Keratinocyte (primary cell): ENCODE data around the gene EXOSC1. TPM values are rescaled to one million over a fixed set of nuclear protein-coding genes. Genes with fewer than 3 reads are reported as not detected.

ENCODE experiments used
- DNase-seq: peaks from one replicate; pipeline ENCODE4 v3.0.0-alpha.2; 2011; ENCODE audit warnings: low read depth, missing footprints, low spot score
- FAIRE-seq: peaks from 2 replicates; lab custom pipeline; 2011; peaks lifted over from hg19 to GRCh38; lab: Jason Lieb, UNC
- H2AFZ ChIP-seq: 2 replicates; pipeline ENCODE4 v1.6.0; 2012; ENCODE audit warnings: low read length, control low read depth, inconsistent platforms; ENCODE audit not compliant: control insufficient read depth
- H3K27ac ChIP-seq: 2 replicates; pipeline ENCODE4 v1.5.1; 2011; ENCODE audit warnings: low read length; ENCODE audit not compliant: control insufficient read depth, insufficient read depth
- H3K27me3 ChIP-seq: 3 replicates; pipeline ENCODE4 v1.6.0; 2011; ENCODE audit warnings: low read length; ENCODE audit not compliant: control insufficient read depth, insufficient read depth; ENCODE audit errors: extremely low read depth
- H3K36me3 ChIP-seq, 2 experiments: 2 replicates in 1 of 2; 3 replicates in 1 of 2; pipeline ENCODE4 v1.5.1; 2011; ENCODE audit warnings: low read length in 2 of 2, mild to moderate bottlenecking in 1 of 2; ENCODE audit not compliant: control insufficient read depth in 2 of 2, insufficient read depth in 2 of 2; ENCODE audit errors: extremely low read depth in 1 of 2
- H3K4me1 ChIP-seq: 3 replicates; pipeline ENCODE4 v1.5.1; 2011; ENCODE audit warnings: low read length; ENCODE audit not compliant: control insufficient read depth, insufficient read depth; ENCODE audit errors: extremely low read depth
- H3K4me2 ChIP-seq: 3 replicates; pipeline ENCODE4 v1.6.0; 2011; ENCODE audit warnings: low read depth, low read length; ENCODE audit not compliant: control insufficient read depth, insufficient read depth; ENCODE audit errors: extremely low read depth
- H3K4me3 ChIP-seq, 3 experiments: fragments of 200-600 bp in 1 of 3; sonication (generic) in 1 of 3; 2 replicates in 2 of 3; 3 replicates in 1 of 3; pipeline ENCODE4 v1.5.1; 2011 to 2016; ENCODE audit warnings: low read length in 3 of 3, mild to moderate bottlenecking in 3 of 3, control low read depth in 2 of 3, inconsistent platforms in 1 of 3, low read depth in 1 of 3, mixed read lengths in 1 of 3, mixed run types in 1 of 3, moderate library complexity in 1 of 3; ENCODE audit not compliant: control insufficient read depth in 2 of 3, insufficient read depth in 2 of 3; ENCODE audit errors: extremely low read depth in 1 of 3
- H3K79me2 ChIP-seq: 2 replicates; pipeline ENCODE4 v1.6.0; 2012; ENCODE audit warnings: low read length; ENCODE audit not compliant: control insufficient read depth, insufficient read depth
- H3K9ac ChIP-seq: 3 replicates; pipeline ENCODE4 v1.6.0; 2011; ENCODE audit warnings: low read length; ENCODE audit not compliant: control insufficient read depth, insufficient read depth; ENCODE audit errors: extremely low read depth
- H3K9me1 ChIP-seq: 3 replicates; pipeline ENCODE4 v1.6.0; 2011; ENCODE audit warnings: low read length; ENCODE audit not compliant: control insufficient read depth, insufficient read depth; ENCODE audit errors: extremely low read depth
- H3K9me3 ChIP-seq: 2 replicates; pipeline ENCODE4 v1.5.1; 2012; ENCODE audit warnings: low read depth, low read length; ENCODE audit not compliant: control insufficient read depth
- H4K20me1 ChIP-seq: 3 replicates; pipeline ENCODE4 v1.6.0; 2011; ENCODE audit warnings: low read length; ENCODE audit not compliant: control insufficient read depth, insufficient read depth; ENCODE audit errors: extremely low read depth
- CTCF ChIP-seq, 3 experiments: IDR thresholded peaks in 1 of 3; conservative IDR thresholded peaks in 1 of 3; optimal IDR thresholded peaks in 1 of 3; 2 replicates in 2 of 3; 3 replicates in 1 of 3; pipeline versions ENCODE3 to v1.5.1; 2011; ENCODE audit warnings: low read length in 3 of 3, mild to moderate bottlenecking in 3 of 3, moderate library complexity in 2 of 3, control low read depth in 1 of 3, inconsistent platforms in 1 of 3; ENCODE audit not compliant: insufficient read depth in 2 of 3; ENCODE audit errors: extremely low read depth in 1 of 3
- EZH2 ChIP-seq: IDR thresholded peaks from one replicate; pipeline ENCODE4 v1.6.1; 2012; ENCODE audit warnings: inconsistent platforms, mild to moderate bottlenecking, low read length, moderate library complexity
- dilution Hi-C: fragments of 300-500 bp; cut with MboI; formaldehyde crosslinking; loops from one replicate; pipeline ENCODE4 v1.7.0; 2020; ENCODE audit warnings: low sequenced_read_pairs; ENCODE audit not compliant: extremely low pct_ligation_motif_present
- polyA plus RNA-seq, 5 experiments: library from polyadenylated mRNA; depleted of rRNA in 3 of 5; stranded (reverse) in 3 of 5; stranded (forward) in 1 of 5; unstranded in 1 of 5; fragments of >200 nt; gene quantifications; 1 replicate in 1 of 5; 2 replicates in 3 of 5; 3 replicates in 1 of 5; pipeline versions ENCODE4 v1.2.1 to v1.2.3, GENCODE V29; 2011 to 2012; ENCODE audit warnings: missing spikeins in 2 of 5, low read depth in 1 of 5, low replicate concordance in 1 of 5

Gene EXOSC1
- polyA plus RNA-seq, 1 donor (not counting 4 experiments of a cell fraction or from before 2014, with no cell fraction given): 45.7 TPM

DNA sequence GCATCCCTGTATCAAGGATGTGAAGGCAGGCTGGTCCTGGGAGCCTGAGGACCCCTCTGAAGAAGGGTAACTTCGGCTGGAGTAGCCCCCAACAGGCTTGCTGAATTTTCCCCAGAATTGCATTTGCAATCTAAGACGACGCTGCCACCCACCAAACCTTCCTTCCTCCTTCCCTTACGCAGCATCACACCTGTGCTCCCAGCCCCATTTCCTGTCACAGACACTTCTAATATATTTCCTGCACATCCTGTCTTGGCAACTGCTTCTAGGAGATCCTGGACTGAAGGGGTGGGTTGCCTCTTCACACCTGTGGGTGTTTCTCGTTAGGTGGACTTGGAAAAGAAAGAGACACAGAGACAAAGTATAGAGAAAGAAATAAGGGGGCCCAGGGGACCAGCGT, 29.2 kb downstream of the EXOSC1 start:
- no peak for DNase-seq
- no peaks in the 10 kb centered on the region for H4K20me1 ChIP-seq
- H3K36me3 ChIP-seq: no peaks in the 10 kb centered on the region
- no peak for TF ChIP-seq EZH2
- no peak for TF ChIP-seq CTCF (optimal IDR thresholded peaks at IDR 0.05 in 1 of 3, IDR thresholded peaks at IDR 0.05 in 1 of 3, conservative IDR thresholded peaks at IDR 0.05 in 1 of 3; ENCODE audit: extremely low read depth in 1 of 3, insufficient read depth in 2 of 3, low read length in 3 of 3)
- H3K9ac ChIP-seq: no peak overlapping the region
- no peaks in the 10 kb centered on the region for H3K27me3 ChIP-seq
- no peaks in the 10 kb centered on the region for H3K9me3 ChIP-seq
- H3K4me3 ChIP-seq: no peak overlapping the region
- no peak overlapping the region for H3K27ac ChIP-seq
- no peak overlapping the region for H2AFZ ChIP-seq
- no peak for FAIRE-seq
- H3K9me1 ChIP-seq: no peaks in the 10 kb centered on the region
- peaks cover 34% of the 10 kb centered on the region for H3K4me1 ChIP-seq
- H3K79me2 ChIP-seq: no peaks in the 10 kb centered on the region
- dilution Hi-C loops: no loop called here
- no peak overlapping the region for H3K4me2 ChIP-seq

DNA sequence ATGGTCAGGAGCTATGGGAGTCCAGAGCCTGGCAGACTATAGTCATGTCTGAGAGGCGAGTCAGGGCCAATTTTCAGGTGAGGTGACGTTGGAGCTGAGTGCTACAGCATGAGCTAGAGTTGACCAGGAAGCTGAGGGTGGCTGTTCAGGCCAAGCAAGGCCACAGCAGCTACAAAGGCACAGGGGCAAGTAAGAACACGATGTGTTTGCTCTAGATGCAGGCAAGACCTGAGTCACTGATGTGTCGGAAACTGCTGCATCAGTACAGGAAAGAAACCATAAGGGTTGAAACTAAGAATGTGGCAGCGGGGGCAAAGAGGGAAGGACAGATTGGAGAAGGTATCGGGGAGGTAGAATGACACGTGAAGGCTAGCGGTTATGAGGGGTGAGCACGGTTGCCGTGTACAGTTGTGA, 32.9 kb downstream of the EXOSC1 start:
- no peaks in the 10 kb centered on the region for H3K9me1 ChIP-seq
- no peaks in the 10 kb centered on the region for H3K79me2 ChIP-seq
- peak; percentile 87 for DNase-seq
- peak overlapping the region; percentile 80 for H2AFZ ChIP-seq
- peak overlapping the region; percentile 20 for H3K9ac ChIP-seq
- dilution Hi-C loops: no loop called here
- H3K36me3 ChIP-seq: no peaks in the 10 kb centered on the region
- H3K9me3 ChIP-seq: no peaks in the 10 kb centered on the region
- H3K4me1 ChIP-seq: peaks cover 31% of the 10 kb centered on the region
- H3K27me3 ChIP-seq: no peaks in the 10 kb centered on the region
- FAIRE-seq: peak; percentile 95
- no peaks in the 10 kb centered on the region for H4K20me1 ChIP-seq
- peak overlapping the region in 1 of 3 experiments; percentile 4 for H3K4me3 ChIP-seq
- H3K4me2 ChIP-seq: peak overlapping the region; percentile 63
- peak overlapping the region; percentile 85 for H3K27ac ChIP-seq
- TF ChIP-seq EZH2: no peak
- no peak for TF ChIP-seq CTCF (optimal IDR thresholded peaks at IDR 0.05 in 1 of 3, IDR thresholded peaks at IDR 0.05 in 1 of 3, conservative IDR thresholded peaks at IDR 0.05 in 1 of 3; ENCODE audit: extremely low read depth in 1 of 3, insufficient read depth in 2 of 3, low read length in 3 of 3)
